Stimulated activated CD4-positive, alpha-beta T cell treated with anti-CD3 and anti-CD28 coated beads, Interleukin-1b, Interleukin-23, amount 100 ng/mL, for 4 hours (primary cell): ENCODE data around the gene APOL6.
"Not testable (repeated sequence)": the region's sequence is repeated elsewhere in the genome, so short reads cannot be mapped to it uniquely, and the experiment has no call there.

Experiments used
- DNase-seq, 2 donors: peaks; one replicate each; pipeline ENCODE4 v3.0.0-alpha.2; 2020; ENCODE audit warnings: low read depth in 2 of 2

APOL6 gene

GRCh38 chr22:35637254-35637653 is 11.0 kb upstream of the APOL6 start:
- no peak for DNase-seq

- DNase-seq = no peak
These were observed 10.2 kb upstream of the APOL6 start for GRCh38 chr22:35638001-35638400.

- no peak for DNase-seq
These were observed 9.8 kb upstream of the APOL6 start for GRCh38 chr22:35638410-35638809.

GRCh38 chr22:35641494-35642120 is 6.6 kb upstream of the APOL6 start:
- DNase-seq = no peak

- no peak for DNase-seq
These were observed 5.9 kb upstream of the APOL6 start for GRCh38 chr22:35642305-35642741.

GRCh38 chr22:35643991-35644390 is 4.3 kb upstream of the APOL6 start:
- no peak for DNase-seq

GRCh38 chr22:35645646-35646045 is 2.6 kb upstream of the APOL6 start:
- no peak for DNase-seq

- no peak for DNase-seq
These were observed 844 bp downstream of the APOL6 start for GRCh38 chr22:35649026-35649553.

- no peak for DNase-seq
These were observed 1.5 kb downstream of the APOL6 start for GRCh38 chr22:35649636-35650250.

- DNase-seq = no peak
These were observed 2.8 kb downstream of the APOL6 start for GRCh38 chr22:35651085-35651484.

- DNase-seq = no peak
These were observed 5.6 kb downstream of the APOL6 start for GRCh38 chr22:35653824-35654223.

GRCh38 chr22:35656284-35656752 is 8.1 kb downstream of the APOL6 start:
- no peak for DNase-seq

GRCh38 chr22:35657571-35658312 is 9.5 kb downstream of the APOL6 start:
- DNase-seq = no peak

- DNase-seq = peak in 1 of 2 donors; percentile 49
These were observed 12.3 kb downstream of the APOL6 start for GRCh38 chr22:35660291-35661127.

GRCh38 chr22:35661464-35661863 is 13.2 kb downstream of the APOL6 start:
- DNase-seq = no peak

GRCh38 chr22:35662914-35663313 is 14.7 kb downstream of the APOL6 start:
- DNase-seq = no peak

- no peak for DNase-seq
These were observed 15.1 kb downstream of the APOL6 start for GRCh38 chr22:35663371-35663770.

GRCh38 chr22:35664955-35665587 is 16.8 kb downstream of the APOL6 start:
- no peak for DNase-seq

- DNase-seq = not testable (repeated sequence)
These were observed 18.5 kb downstream of the APOL6 start for GRCh38 chr22:35666699-35667098.

GRCh38 chr22:35674335-35674734 is 26.1 kb downstream of the APOL6 start:
- DNase-seq = no peak

GRCh38 chr22:35676065-35676464 is 27.8 kb downstream of the APOL6 start:
- DNase-seq = not testable (repeated sequence)
